Measurements from ENCODE around the gene DAB1.

- TF ChIP-seq EZH2 (IDR thresholded peaks at IDR 0.05; ENCODE audit: insufficient read depth, low read length): no peak
- TF ChIP-seq CTCF (IDR thresholded peaks at IDR 0.05; ENCODE audit: insufficient read depth, low read depth, low read length): no peak
These were observed 280.9 kb downstream of the DAB1 start for GRCh38 chr1:57142999-57143398.

All from astrocyte (in vitro differentiated cells and primary cell).